ENCODE results near the gene CTAGE15. TPM values are rescaled to one million over a fixed set of nuclear protein-coding genes. Genes with fewer than 3 reads are reported as not detected.
"Not testable (repeated sequence)": the region's sequence is repeated elsewhere in the genome, so short reads cannot be mapped to it uniquely, and the experiment has no call there.

Gene CTAGE15
- total RNA-seq (2016; rRNA removed; fragmentation: Illumina TruSeq; extraction: Trizol) (not detected in 2 replicates), polyA plus RNA-seq (2011; rRNA removed) (not detected in 2 replicates), polyA minus RNA-seq (2011; rRNA and poly(A)+ RNA removed; ENCODE audit: low replicate concordance) (not detected in 2 replicates), Bru-seq, nascent RNA (not detected), BruChase-seq, experiment 1, labeled RNA remaining after a 6-hour chase (not detected), BruChase-seq, experiment 2, labeled RNA remaining after a 2-hour chase (not detected)
- total RNA-seq (2016; cell fraction: cytosol; rRNA removed; fragmentation: Illumina TruSeq; extraction: Trizol; ENCODE audit: low read depth) = not detected in 2 replicates
- not detected in 2 replicates for total RNA-seq (2016; cell fraction: insoluble cytoplasmic fraction; rRNA removed; fragmentation: Illumina TruSeq; extraction: Trizol)
- total RNA-seq (2016; cell fraction: membrane; rRNA removed; fragmentation: Illumina TruSeq; extraction: Trizol) = not detected in 2 replicates
- not detected in 2 replicates for total RNA-seq (2016; cell fraction: nucleus; rRNA removed; fragmentation: Illumina TruSeq; extraction: Trizol)
- polyA plus RNA-seq (2011; cell fraction: cytosol; rRNA removed) = not detected in 2 replicates
- polyA plus RNA-seq (2011; cell fraction: nucleus; rRNA removed) = not detected in 2 replicates
- polyA plus RNA-seq (2012) = not detected in 2 replicates
- polyA plus RNA-seq (2016; cell fraction: cytosol; fragmentation: Illumina TruSeq; extraction: Trizol; ENCODE audit: low read depth) = not detected in 2 replicates
- not detected in 2 replicates for polyA plus RNA-seq (2016; cell fraction: insoluble cytoplasmic fraction; fragmentation: Illumina TruSeq; extraction: Trizol; ENCODE audit: low read depth)
- not detected in 2 replicates for polyA plus RNA-seq (2016; cell fraction: membrane; fragmentation: Illumina TruSeq; extraction: Trizol; ENCODE audit: low read depth)
- not detected in 2 replicates for polyA plus RNA-seq (2016; cell fraction: nucleus; fragmentation: Illumina TruSeq; extraction: Trizol; ENCODE audit: insufficient read depth, low read depth)
- not detected in 2 replicates for polyA minus RNA-seq (2011; cell fraction: cytosol; rRNA and poly(A)+ RNA removed)
- polyA minus RNA-seq (2011; cell fraction: nucleus; rRNA and poly(A)+ RNA removed) = not detected in 2 replicates
- long read RNA-seq, experiment 1 = 0 reads
- long read RNA-seq, experiment 2 = 0 reads

DNA sequence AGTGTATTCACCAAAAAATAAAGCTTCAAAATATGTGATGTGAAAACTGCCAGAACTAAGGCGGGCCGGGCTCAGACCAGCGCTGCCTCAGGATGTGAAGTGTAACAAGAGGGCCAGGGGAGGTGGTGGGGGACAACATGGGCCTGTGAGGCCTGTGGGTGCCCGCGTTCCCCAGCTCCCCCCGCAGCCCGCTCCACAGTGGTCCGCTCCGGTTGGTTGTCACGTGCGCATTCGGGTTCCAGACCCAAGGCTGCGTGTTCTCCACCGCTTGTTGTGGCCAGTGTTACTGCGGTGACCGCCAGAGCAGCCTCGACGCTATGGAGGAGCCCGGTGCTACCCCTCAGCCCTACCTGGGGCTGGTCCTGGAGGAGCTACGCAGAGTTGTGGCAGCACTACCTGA is at the start of gene CTAGE15:
Gene CTAGE15 (plus strand): TSS at position 301 of the 400 bp plus-strand sequence. CDS start 17 bp downstream, at position 318.
- CTCF ChIA-PET (ENCODE audit: low intra/inter-chr PET ratio, low total read pairs); FAIRE-seq; H3K4me2 ChIP-seq (ENCODE audit: low read depth, low read length); POLR2A ChIA-PET; H3K36me3 ChIP-seq (replicated peaks in 1 of 2; ENCODE audit: control insufficient read depth in 1 of 2, insufficient read depth in 2 of 2, low read length in 2 of 2); H3K4me3 ChIP-seq (replicated peaks in 1 of 3; ENCODE audit: insufficient read depth in 1 of 3, low read depth in 2 of 3, low read length in 3 of 3); intact Hi-C loops (cut with micrococcal nuclease; ENCODE audit: unreplicated experiment); in situ Hi-C loops (cut with HindIII; ENCODE audit: extremely low pct_ligation_motif_present, low pct_unique_long_range_greater_than_20kb); DNase-seq (ENCODE audit: low spot score); ATAC-seq; BruUV-seq (replicated peaks); H3K9ac ChIP-seq (ENCODE audit: insufficient read depth, low read depth, low read length); H4K20me1 ChIP-seq (ENCODE audit: insufficient read depth, low read length); H3K27me3 ChIP-seq (ENCODE audit: control insufficient read depth in 1 of 2, insufficient read depth in 2 of 2, low read length in 2 of 2); H3K79me2 ChIP-seq (ENCODE audit: insufficient read depth, low read length); H3K27ac ChIP-seq (ENCODE audit: extremely low read length, insufficient read depth, low read length); H2AFZ ChIP-seq (ENCODE audit: low read length); H3K4me1 ChIP-seq (ENCODE audit: insufficient read depth, low read length); H3K9me3 ChIP-seq (ENCODE audit: low read length): not testable (repeated sequence)
- WGBS (ENCODE audit: low lambda C conversion rate) = no CpG with 5 or more reads among the region's 20 CpGs

DNA sequence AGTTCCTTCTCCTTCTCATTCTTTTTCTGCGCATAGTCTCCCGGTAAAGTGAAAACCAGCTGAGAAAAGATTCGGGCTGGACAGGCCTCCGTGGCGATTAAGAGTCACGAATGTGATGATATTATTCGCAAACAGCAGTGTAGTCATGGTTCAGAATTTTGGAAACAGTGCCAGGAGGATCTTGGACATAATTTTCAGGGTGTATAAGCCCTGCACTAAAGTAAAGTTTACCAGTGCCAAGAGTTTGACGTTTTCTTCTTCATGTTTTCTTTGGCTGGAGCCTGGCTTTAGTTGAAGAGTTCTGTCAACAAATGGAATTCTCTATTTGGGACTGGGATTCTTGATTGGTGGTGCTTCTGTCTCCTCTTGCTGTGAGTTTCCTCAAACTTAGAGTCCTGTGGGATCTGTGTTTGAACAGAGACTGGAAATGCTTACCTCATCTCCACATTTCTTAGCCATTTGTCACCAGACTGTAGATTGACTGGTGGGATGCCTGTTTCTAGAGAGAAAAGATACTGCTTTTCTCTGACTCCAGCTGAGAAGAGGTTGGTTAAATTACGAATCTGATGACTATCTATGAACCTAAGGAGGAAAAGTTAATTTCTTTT is 49.2 kb upstream of the CTAGE15 start:
- intact Hi-C loops (cut with micrococcal nuclease; ENCODE audit: unreplicated experiment); H3K27ac ChIP-seq (ENCODE audit: extremely low read length, insufficient read depth, low read length); FAIRE-seq; H2AFZ ChIP-seq (ENCODE audit: low read length); CTCF ChIA-PET (ENCODE audit: low intra/inter-chr PET ratio, low total read pairs); H4K20me1 ChIP-seq (ENCODE audit: insufficient read depth, low read length); POLR2A ChIA-PET; H3K4me1 ChIP-seq (ENCODE audit: insufficient read depth, low read length); H3K79me2 ChIP-seq (ENCODE audit: insufficient read depth, low read length); in situ Hi-C loops (cut with HindIII; ENCODE audit: extremely low pct_ligation_motif_present, low pct_unique_long_range_greater_than_20kb); DNase-seq (ENCODE audit: low spot score); H3K9me3 ChIP-seq (ENCODE audit: low read length); BruUV-seq (replicated peaks); H3K27me3 ChIP-seq (ENCODE audit: control insufficient read depth in 1 of 2, insufficient read depth in 2 of 2, low read length in 2 of 2); H3K36me3 ChIP-seq (replicated peaks in 1 of 2; ENCODE audit: control insufficient read depth in 1 of 2, insufficient read depth in 2 of 2, low read length in 2 of 2); H3K4me2 ChIP-seq (ENCODE audit: low read depth, low read length); H3K4me3 ChIP-seq (replicated peaks in 1 of 3; ENCODE audit: insufficient read depth in 1 of 3, low read depth in 2 of 3, low read length in 3 of 3); H3K9ac ChIP-seq (ENCODE audit: insufficient read depth, low read depth, low read length); ATAC-seq: not testable (repeated sequence)
- no CpG with 5 or more reads among the region's 9 CpGs for WGBS (ENCODE audit: low lambda C conversion rate)

- DNase-seq (ENCODE audit: low spot score); H3K36me3 ChIP-seq (replicated peaks in 1 of 2; ENCODE audit: control insufficient read depth in 1 of 2, insufficient read depth in 2 of 2, low read length in 2 of 2); ATAC-seq; H3K4me2 ChIP-seq (ENCODE audit: low read depth, low read length); H3K9ac ChIP-seq (ENCODE audit: insufficient read depth, low read depth, low read length); H3K4me1 ChIP-seq (ENCODE audit: insufficient read depth, low read length); H3K79me2 ChIP-seq (ENCODE audit: insufficient read depth, low read length); H3K27ac ChIP-seq (ENCODE audit: extremely low read length, insufficient read depth, low read length); H3K4me3 ChIP-seq (replicated peaks in 1 of 3; ENCODE audit: insufficient read depth in 1 of 3, low read depth in 2 of 3, low read length in 3 of 3); H3K9me3 ChIP-seq (ENCODE audit: low read length); POLR2A ChIA-PET; H3K27me3 ChIP-seq (ENCODE audit: control insufficient read depth in 1 of 2, insufficient read depth in 2 of 2, low read length in 2 of 2); BruUV-seq (replicated peaks); H4K20me1 ChIP-seq (ENCODE audit: insufficient read depth, low read length); in situ Hi-C loops (cut with HindIII; ENCODE audit: extremely low pct_ligation_motif_present, low pct_unique_long_range_greater_than_20kb); CTCF ChIA-PET (ENCODE audit: low intra/inter-chr PET ratio, low total read pairs); intact Hi-C loops (cut with micrococcal nuclease; ENCODE audit: unreplicated experiment); H2AFZ ChIP-seq (ENCODE audit: low read length); FAIRE-seq: not testable (repeated sequence)
- 6% methylated on average over 4 of the region's 6 CpGs for WGBS (ENCODE audit: low lambda C conversion rate)
Observed at GRCh38 chr7:143531169-143531926, 40.3 kb upstream of the CTAGE15 start.
